Measurements from ENCODE around the gene KYAT1.

KYAT1 gene

DNA sequence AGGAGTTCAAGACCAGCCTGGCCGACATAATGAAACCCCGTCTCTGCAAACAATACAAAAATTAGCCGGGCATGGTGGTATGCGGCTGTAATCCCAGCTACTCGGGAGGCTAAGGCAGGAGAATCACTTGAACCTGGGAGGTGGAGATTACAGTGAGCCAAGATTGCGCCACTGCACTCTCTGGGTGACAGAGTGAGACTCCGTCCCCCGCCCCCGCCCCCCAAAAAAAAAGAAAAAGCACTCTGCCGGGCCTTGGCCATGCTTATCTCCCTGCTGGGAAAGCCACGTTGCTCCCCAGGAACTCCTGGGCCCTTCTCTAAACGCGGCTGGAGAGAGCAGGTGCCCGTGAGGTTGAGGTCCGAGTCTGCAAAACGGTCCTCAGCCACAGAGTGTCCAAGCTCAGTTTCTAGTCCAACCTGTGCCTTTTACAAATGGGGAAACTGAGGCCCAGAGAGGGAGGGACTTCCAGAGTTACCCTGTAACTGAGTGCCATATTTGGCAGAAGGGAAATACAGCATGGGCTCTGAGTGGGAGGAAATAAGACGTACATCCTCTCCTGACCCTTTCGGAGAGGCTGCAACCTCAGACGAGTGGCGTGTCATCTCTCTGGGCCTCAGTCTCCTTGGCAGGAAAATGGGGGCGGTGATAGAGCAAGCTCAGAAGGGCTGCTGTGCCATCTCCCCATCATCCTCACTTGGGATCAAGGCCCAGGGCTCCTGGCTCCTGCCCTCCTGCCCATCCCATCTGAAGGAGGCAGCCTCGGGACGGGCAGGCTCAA, 32.4 kb upstream of the KYAT1 start:
- H3K27ac Mint-ChIP-seq, result no peak overlapping the region
- H3K27me3 Mint-ChIP-seq, result no peaks in the 10 kb centered on the region
- H3K36me3 Mint-ChIP-seq, result peaks cover 28 to 43% of the 10 kb centered on the region in 2 donors
- ATAC-seq (replicated peaks) (no peak), DNase-seq (no peak)
- H3K4me1 Mint-ChIP-seq, result peaks cover 9 to 11% of the 10 kb centered on the region in 2 donors
- no peaks in the 10 kb centered on the region for H3K9me3 Mint-ChIP-seq
- H3K4me3 Mint-ChIP-seq, result no peak overlapping the region

DNA sequence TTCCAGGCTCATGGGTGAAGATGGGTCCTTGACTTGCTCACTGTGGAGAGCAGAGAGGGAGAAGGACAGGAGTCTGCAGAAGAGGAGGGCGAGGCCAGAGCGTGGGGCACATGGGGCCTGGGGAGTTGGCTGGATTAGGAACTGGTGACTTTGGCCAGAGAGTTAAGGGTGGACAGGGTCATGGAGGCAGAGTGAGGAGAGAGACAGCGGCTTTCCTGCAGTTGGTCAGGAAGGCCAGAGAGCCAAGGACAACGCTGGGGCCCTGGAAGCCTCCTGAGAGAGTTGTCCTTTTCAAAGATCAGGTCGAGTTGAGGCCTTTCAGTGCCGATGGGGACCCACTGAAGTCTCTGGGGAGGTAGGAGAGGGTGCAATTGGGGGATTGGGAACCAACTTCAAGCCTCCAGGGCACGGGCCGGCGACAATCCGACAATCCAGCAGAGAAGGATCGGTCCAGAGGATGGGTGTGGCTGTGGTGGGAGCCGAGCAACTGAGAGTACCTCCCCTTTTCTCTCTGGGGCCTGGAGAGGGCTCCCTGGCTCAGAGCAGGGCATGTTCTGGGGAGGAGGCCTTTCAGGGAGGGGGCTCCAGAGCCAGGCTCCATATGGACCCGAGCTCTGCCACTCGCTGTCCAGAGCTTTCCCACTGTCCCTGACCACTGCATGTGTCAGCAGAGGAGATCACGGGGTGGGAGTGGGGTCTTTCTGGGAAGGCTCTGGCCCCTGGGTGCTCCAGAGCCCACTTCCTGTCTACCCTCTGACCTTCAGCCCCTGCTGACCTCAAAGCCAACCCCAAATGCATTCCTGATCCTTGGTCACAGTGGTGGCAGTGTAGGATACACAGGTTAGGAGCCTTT, 31.5 kb upstream of the KYAT1 start:
- Mint-ChIP-seq H3K4me1 (peaks cover 11 to 12% of the 10 kb centered on the region in 2 donors), H3K27me3 (no peaks in the 10 kb centered on the region), H3K9me3 (no peaks in the 10 kb centered on the region), H3K27ac (peak overlapping the region; percentile 14), H3K4me3 (no peak overlapping the region), H3K36me3 (peaks cover 36 to 48% of the 10 kb centered on the region in 2 donors)
- no peak for ATAC-seq (replicated peaks)
- DNase-seq, result no peak

DNA sequence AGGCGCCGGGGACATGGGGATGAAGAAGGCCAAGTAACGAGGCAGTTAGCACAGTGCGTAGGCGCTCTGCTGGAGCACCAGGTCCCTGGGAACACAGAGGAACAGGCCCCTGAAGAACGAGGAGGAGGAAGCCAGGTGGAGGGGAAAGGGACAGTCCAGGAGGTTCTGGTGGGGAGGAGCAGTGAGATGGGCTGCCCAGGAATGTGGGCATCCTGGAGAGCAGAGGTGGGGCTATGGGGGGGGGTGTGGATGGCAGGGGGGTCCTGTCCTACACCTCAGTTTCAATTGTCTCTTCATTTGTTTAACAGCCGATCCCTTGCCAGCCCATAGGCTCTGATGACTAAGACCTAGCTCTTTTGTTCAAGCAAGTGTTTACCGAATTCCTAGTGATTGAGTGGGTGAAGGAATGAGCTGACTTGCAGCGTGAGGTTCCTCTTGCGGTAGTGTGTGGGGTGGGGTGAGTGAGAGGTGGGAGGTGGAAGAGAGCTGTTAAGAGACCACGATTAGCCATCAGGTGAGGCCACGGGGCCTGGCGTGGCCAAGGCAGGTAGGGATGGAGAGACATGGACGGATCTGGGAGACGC, 30.6 kb upstream of the KYAT1 start:
- Mint-ChIP-seq H3K36me3 (peaks cover 35 to 49% of the 10 kb centered on the region in 2 donors), H3K27ac (no peak overlapping the region), H3K9me3 (no peaks in the 10 kb centered on the region), H3K4me3 (no peak overlapping the region), H3K27me3 (no peaks in the 10 kb centered on the region), H3K4me1 (peaks cover 11 to 14% of the 10 kb centered on the region in 2 donors)
- ATAC-seq (replicated peaks) (no peak), DNase-seq (no peak)

DNA sequence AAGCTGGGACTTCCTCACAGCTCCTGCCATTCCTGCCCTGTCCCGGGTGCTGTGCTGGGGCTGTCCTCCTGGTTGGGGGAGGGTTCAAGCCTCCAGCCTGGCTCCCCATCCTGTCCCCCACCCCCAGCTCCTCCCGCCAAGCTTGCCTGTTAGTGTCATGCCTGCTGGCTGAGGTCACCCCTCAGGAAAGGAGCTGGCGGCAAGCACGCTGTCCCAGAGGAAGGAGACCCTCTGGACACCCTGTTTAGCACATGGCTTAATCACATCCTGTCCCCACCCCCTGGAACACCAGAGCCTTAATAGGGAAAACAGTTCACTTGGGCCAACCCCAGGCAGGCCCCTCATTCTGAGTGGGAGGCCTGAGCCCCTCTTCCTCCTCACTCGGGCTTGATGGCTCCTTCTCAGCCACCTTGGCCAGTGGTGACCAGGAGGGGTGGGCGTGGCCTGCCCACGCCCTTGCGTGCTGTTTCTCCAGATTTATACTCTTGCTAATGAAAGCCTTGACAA, 29.8 kb upstream of the KYAT1 start:
- Mint-ChIP-seq H3K4me3 (no peak overlapping the region), H3K4me1 (peaks cover 11 to 15% of the 10 kb centered on the region in 2 donors), H3K36me3 (peaks cover 33 to 45% of the 10 kb centered on the region in 2 donors), H3K27ac (no peak overlapping the region), H3K27me3 (no peaks in the 10 kb centered on the region), H3K9me3 (no peaks in the 10 kb centered on the region)
- DNase-seq (no peak), ATAC-seq (replicated peaks) (no peak)

DNA sequence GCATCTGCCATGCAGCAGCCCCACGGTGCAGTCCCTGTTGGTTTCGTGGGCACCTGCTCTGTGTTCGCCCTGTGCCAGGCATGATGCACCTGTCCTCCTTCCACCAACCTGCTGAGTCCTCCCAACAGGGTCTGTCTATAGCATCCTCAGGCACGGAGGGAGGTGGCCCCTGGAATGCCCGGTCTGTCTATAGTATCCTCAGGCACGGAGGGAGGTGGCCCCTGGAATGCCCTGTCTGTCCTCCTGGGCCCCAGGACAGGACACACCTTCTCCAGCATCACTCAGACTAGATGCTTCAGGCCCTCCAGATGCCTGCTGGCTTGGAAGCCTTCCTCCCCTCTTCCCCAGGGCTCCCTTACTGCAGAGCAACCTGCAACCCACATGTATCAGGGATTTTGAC, 29.2 kb upstream of the KYAT1 start:
- Mint-ChIP-seq H3K9me3 (no peaks in the 10 kb centered on the region), H3K27ac (no peak overlapping the region), H3K36me3 (peaks cover 35 to 44% of the 10 kb centered on the region in 2 donors), H3K27me3 (no peaks in the 10 kb centered on the region), H3K4me3 (no peak overlapping the region), H3K4me1 (peaks cover 11 to 17% of the 10 kb centered on the region in 2 donors)
- no peak for DNase-seq
- no peak for ATAC-seq (replicated peaks)

DNA sequence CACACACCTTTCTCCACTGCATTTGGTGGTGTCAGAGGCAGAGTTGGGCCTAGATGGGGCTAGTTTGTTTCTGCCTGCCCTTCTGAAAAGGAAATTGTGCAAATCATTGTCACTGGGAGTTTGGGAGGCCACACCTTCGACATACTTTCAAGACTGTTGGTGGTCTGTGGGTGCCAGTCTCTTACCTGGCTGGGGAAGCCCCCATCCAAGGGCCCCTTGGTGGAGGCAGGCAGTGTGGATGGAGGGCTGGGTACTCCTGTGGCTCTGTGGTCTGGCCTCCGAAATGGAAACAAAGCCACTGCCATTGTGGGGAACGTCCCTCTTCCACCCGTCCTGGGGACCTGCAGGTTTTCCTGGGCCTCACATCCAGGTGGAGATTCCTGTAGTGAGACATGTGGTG, 28.1 kb upstream of the KYAT1 start:
- no peak overlapping the region for H3K27ac Mint-ChIP-seq

DNA sequence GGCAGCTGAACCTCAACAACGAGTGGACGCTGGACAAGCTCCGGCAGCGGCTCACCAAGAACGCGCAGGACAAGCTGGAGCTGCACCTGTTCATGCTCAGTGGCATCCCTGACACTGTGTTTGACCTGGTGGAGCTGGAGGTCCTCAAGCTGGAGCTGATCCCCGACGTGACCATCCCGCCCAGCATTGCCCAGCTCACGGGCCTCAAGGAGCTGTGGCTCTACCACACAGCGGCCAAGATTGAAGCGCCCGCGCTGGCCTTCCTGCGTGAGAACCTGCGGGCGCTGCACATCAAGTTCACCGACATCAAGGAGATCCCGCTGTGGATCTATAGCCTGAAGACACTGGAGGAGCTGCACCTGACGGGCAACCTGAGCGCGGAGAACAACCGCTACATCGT, 26.6 kb upstream of the KYAT1 start:
- peaks cover 6 to 19% of the 10 kb centered on the region in 2 donors for H3K4me1 Mint-ChIP-seq
- no peaks in the 10 kb centered on the region for H3K27me3 Mint-ChIP-seq
- peaks cover 35 to 39% of the 10 kb centered on the region in 2 donors for H3K36me3 Mint-ChIP-seq
- H3K9me3 Mint-ChIP-seq, result no peaks in the 10 kb centered on the region
- no peak for DNase-seq
- no peak for ATAC-seq (replicated peaks)
- H3K4me3 Mint-ChIP-seq, result no peak overlapping the region
- H3K27ac Mint-ChIP-seq, result no peak overlapping the region

More for the DNA sequence above, 28.1 kb upstream of the KYAT1 start:
- no peaks in the 10 kb centered on the region for H3K27me3 Mint-ChIP-seq
- ATAC-seq (replicated peaks), result no peak
- no peak overlapping the region for H3K4me3 Mint-ChIP-seq
- peaks cover 6 to 17% of the 10 kb centered on the region in 2 donors for H3K4me1 Mint-ChIP-seq
- no peak for DNase-seq
- H3K36me3 Mint-ChIP-seq, result peaks cover 35 to 39% of the 10 kb centered on the region in 2 donors
- H3K9me3 Mint-ChIP-seq, result no peaks in the 10 kb centered on the region

DNA sequence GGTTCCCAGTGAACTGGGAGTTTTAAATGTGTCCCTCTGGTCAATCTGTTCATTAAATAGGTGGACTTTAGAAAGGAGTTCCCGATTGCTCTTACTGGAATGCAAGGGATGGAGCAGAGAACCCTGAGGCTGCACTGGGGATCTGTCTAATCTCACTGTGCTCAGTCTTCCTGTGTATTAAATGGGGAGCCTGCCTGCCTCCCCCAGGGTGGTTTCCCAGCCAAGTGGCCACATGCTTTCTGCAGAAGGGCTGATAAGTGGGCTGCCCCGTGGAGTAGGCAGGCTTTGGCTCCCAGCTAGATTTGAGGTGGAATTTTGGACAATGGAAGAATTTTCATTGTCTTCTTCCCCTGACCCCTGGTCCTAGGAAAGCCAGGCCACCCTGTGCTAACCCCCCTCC, 25.0 kb upstream of the KYAT1 start:
- Mint-ChIP-seq H3K9me3 (no peaks in the 10 kb centered on the region), H3K4me3 (no peak overlapping the region), H3K27ac (peak overlapping the region; percentile 37), H3K36me3 (peaks cover 27 to 30% of the 10 kb centered on the region in 2 donors), H3K27me3 (no peaks in the 10 kb centered on the region), H3K4me1 (peaks cover 15 to 22% of the 10 kb centered on the region in 2 donors)
- no peak for ATAC-seq (replicated peaks)
- no peak for DNase-seq

DNA sequence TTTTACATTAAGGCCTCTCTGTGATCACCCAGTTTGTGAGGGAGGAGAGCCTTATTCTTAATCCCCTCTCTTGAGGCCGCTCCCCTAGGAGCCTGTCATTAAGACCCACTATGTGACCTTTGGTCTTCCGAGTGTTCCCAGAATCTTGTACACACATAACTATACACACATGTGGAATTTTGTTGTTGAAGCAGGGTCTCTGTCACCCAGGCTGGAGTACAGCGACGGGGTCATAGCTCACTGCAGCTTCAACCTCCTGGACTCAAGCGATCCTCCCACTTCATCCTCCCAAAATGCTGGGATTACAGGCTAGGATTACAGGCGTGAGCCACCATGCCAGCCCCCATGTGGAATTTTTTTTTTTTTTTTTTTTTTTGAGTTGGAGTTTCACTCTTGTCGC, 24.2 kb upstream of the KYAT1 start:
- ATAC-seq (replicated peaks) (no peak), DNase-seq (no peak)
- Mint-ChIP-seq H3K27ac (no peak overlapping the region), H3K36me3 (peaks cover 27 to 30% of the 10 kb centered on the region in 2 donors), H3K4me3 (no peak overlapping the region), H3K4me1 (peaks cover 17 to 23% of the 10 kb centered on the region in 2 donors), H3K9me3 (no peaks in the 10 kb centered on the region), H3K27me3 (no peaks in the 10 kb centered on the region)

DNA sequence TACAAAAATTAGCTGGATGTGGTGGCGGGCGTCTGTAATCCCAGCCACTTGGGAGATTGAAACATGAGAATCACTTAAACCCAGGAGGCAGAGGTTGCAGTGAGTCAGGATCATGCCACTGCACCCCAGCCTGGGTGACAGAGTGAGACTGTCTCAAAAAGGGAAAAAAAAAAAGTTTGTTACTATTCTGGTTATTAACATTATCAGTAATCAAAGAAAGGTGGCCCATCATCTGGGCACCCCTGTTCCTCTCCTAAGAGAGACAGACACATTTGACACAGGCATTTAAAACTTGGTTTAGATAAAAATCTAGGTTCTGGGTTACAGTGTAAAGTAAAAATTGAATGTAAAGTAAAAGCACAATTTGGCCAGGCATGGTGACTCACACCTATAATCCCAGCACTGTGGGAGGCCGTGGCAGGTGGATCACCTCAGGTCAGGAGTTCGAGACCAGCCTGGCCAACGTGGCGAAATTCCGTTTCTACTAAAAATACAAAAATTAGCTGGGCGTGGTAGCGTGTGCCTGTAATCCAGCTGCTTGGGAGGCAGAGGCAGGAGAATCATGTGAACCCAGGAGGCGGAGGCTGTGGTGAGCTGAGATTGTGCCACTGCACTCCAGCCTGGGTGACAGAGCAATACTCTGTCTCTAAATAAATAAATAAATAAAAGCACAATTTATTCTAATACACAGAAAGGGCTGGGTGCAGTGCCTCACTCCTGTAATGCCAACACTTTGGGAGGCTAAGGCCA, 22.3 kb upstream of the KYAT1 start:
- Mint-ChIP-seq H3K4me1 (peaks cover 30% of the 10 kb centered on the region in 2 donors), H3K27me3 (no peaks in the 10 kb centered on the region), H3K36me3 (peaks cover 18 to 20% of the 10 kb centered on the region in 2 donors), H3K4me3 (no peak overlapping the region), H3K9me3 (no peaks in the 10 kb centered on the region), H3K27ac (no peak overlapping the region)
- no peak for DNase-seq
- ATAC-seq (replicated peaks), result no peak

DNA sequence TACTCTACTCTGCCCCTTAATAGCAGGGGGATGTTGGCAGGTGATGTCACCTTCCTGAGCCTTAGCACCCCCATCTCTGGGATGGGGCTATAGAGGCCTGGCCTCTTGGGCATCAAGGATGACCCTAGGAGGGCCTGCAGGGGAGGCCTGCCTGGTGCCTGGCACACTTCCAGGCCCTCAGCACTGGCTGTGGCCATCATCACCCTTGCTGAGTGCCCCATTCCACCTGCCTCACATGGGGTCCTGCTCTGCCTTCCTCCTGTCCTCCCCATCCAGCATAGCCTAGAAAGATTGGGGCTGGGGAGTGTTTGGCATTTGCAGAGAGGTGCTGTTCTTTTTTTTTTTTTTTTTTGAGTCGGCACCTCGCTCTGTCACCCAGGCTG, 21.3 kb upstream of the KYAT1 start:
- Mint-ChIP-seq H3K4me3 (no peak overlapping the region), H3K27ac (peak overlapping the region; percentile 94), H3K4me1 (peaks cover 34 to 40% of the 10 kb centered on the region in 2 donors), H3K9me3 (no peaks in the 10 kb centered on the region), H3K36me3 (peaks cover 12 to 14% of the 10 kb centered on the region in 2 donors), H3K27me3 (no peaks in the 10 kb centered on the region)
- DNase-seq (no peak), ATAC-seq (replicated peaks) (no peak)

DNA sequence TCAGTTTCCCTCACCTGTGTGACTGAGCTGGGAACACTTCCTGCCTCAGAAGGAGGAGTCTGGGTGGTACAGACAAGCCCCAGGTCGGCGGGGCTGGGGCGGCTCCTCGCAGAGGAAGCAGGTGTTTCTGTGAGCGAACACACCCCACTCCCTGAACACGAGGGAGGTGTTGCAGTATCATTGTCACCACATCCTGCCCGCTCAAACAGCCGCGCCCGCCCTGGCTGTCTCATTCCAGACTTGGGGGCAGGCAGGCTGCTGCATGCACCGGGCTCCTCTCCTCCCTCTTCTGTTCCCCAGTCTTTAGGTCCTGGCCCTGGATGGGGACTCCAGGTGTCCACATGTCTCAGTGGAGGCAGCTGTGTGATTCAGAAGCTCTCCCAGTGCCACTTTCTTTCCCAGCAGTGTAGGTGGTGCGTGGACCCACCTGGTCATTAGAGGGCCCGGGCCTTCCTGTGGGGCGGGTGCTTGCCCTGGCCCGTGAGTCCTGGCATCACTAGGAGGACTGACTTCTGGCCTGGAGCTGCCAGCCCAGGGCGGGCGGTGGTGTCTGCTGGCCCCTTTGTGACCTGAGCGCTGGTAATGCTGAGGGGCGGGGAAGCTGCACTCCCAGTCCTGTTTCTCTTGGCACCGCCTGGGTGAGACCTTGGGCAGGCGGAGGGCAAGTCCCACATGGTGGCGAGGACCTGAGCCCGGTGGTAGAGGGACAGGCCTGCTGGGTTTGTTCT, 20.8 kb upstream of the KYAT1 start:
- Mint-ChIP-seq H3K9me3 (no peaks in the 10 kb centered on the region), H3K36me3 (peaks cover 8 to 9% of the 10 kb centered on the region in 2 donors), H3K27ac (peak overlapping the region; percentile 94), H3K4me3 (peak overlapping the region; percentile 52 to 64), H3K4me1 (peaks cover 34 to 45% of the 10 kb centered on the region in 2 donors), H3K27me3 (no peaks in the 10 kb centered on the region)
- ATAC-seq (replicated peaks) (peak; percentile 95 to 97), DNase-seq (peak; percentile 53)

DNA sequence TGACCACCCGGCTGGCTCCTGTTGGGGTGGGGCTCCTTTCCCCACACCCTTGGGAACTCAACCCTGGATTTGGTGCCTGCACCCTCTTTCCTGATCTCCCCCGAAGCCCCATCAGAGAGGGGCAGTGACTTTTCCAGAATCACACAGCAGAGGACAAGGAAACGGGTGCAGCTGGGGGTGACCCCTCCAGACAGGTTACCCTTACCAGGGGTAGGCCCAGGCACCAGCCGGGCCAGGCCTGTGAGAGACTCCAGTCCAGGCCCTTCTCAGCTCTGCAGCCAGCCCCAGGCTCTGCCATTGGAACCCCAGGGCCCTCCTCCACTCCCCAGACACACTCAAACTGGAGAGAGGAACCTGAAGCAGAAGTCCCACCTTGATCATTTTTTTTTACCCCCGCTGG, 20.1 kb upstream of the KYAT1 start:
- peaks cover 7 to 10% of the 10 kb centered on the region in 2 donors for H3K36me3 Mint-ChIP-seq
- DNase-seq (no peak), ATAC-seq (replicated peaks) (peak in 1 of 2 donors; percentile 11)
- peak overlapping the region in 1 of 2 donors; percentile 52 for H3K4me3 Mint-ChIP-seq
- peak overlapping the region; percentile 94 for H3K27ac Mint-ChIP-seq
- H3K4me1 Mint-ChIP-seq, result peaks cover 32 to 45% of the 10 kb centered on the region in 2 donors
- no peaks in the 10 kb centered on the region for H3K9me3 Mint-ChIP-seq
- no peaks in the 10 kb centered on the region for H3K27me3 Mint-ChIP-seq

Measured in stimulated activated naive B cell treated with anti-CD40 and anti-IgM and Interleukin-4, amounts not matched to agents 10 μg/mL and 1 μg/mL and 100 μg/mL, for 72 hours (primary cell).